Activated CD8-positive, alpha-beta T cell treated with anti-CD3 and anti-CD28 coated beads, Interleukin-2, amount 10 ng/mL, durations not matched to agents 7 days and 5 days (primary cell): ENCODE data around the gene COPRS. TPM values are rescaled to one million over a fixed set of nuclear protein-coding genes. Genes with fewer than 3 reads are reported as not detected.

Experiments
- ATAC-seq: fragments of 150-1000 bp; cut with Tn5 transposase; one replicate; pipeline ENCODE4 v1.10.0; 2021; ENCODE audit warnings: moderate library complexity
- CTCF ChIA-PET: fragments of 350-600 bp; sonication (Branson Sonifier 250); formaldehyde crosslinking; loops from one replicate; lab custom pipeline; 2021; ENCODE audit warnings: antibody characterized with exemption; lab: Charles Lee
- POLR2A ChIA-PET: fragments of 350-600 bp; sonication (Branson Sonifier 250); formaldehyde crosslinking; loops from one replicate; lab custom pipeline; 2021; ENCODE audit warnings: antibody characterized with exemption; lab: Charles Lee
- DNase-seq: peaks from one replicate; pipeline ENCODE4 v3.0.0-alpha.2; 2020
- H3K27ac Mint-ChIP-seq: one replicate; pipeline ENCODE4 v1.8.0; 2021; ENCODE audit warnings: mild to moderate bottlenecking, mixed read lengths
- H3K27me3 Mint-ChIP-seq: one replicate; pipeline ENCODE4 v1.8.0; 2021; ENCODE audit warnings: low read depth, mixed read lengths
- H3K36me3 Mint-ChIP-seq: one replicate; pipeline ENCODE4 v1.8.0; 2021; ENCODE audit warnings: low read depth, mixed read lengths
- H3K4me1 Mint-ChIP-seq: one replicate; pipeline ENCODE4 v1.8.0; 2021; ENCODE audit warnings: low read depth, mixed read lengths
- H3K4me3 Mint-ChIP-seq: one replicate; pipeline ENCODE4 v1.8.0; 2021; ENCODE audit warnings: mild to moderate bottlenecking, mixed read lengths
- H3K9me3 Mint-ChIP-seq: one replicate; pipeline ENCODE4 v1.8.0; 2022; ENCODE audit warnings: mixed read lengths; ENCODE audit not compliant: insufficient read depth
- total RNA-seq, 2 experiments: library from RNA; stranded (reverse); gene quantifications; one replicate each; pipeline ENCODE4 v1.2.3, GENCODE V29; 2021

The COPRS gene
- total RNA-seq, 2 experiments from 2014 or later = 21.0 to 22.5 TPM

- Mint-ChIP-seq H3K36me3 (no peaks in the 10 kb centered on the region), H3K27ac (no peak overlapping the region), H3K27me3 (peaks cover 7% of the 10 kb centered on the region), H3K4me1 (no peaks in the 10 kb centered on the region), H3K9me3 (no peaks in the 10 kb centered on the region), H3K4me3 (no peak overlapping the region)
- POLR2A ChIA-PET = no interaction called here
- no peak for ATAC-seq
- CTCF ChIA-PET = no interaction called here
- DNase-seq = no peak
Measured at GRCh38 chr17:31806921-31807320, 52.1 kb downstream of the COPRS start.

- H3K4me1 Mint-ChIP-seq = no peaks in the 10 kb centered on the region
- H3K4me3 Mint-ChIP-seq = no peak overlapping the region
- DNase-seq (no peak), ATAC-seq (no peak)
- H3K36me3 Mint-ChIP-seq = no peaks in the 10 kb centered on the region
- no peak overlapping the region for H3K27ac Mint-ChIP-seq
- ChIA-PET CTCF (no interaction called here), POLR2A (no interaction called here)
- H3K9me3 Mint-ChIP-seq = no peaks in the 10 kb centered on the region
- H3K27me3 Mint-ChIP-seq = peaks cover 5% of the 10 kb centered on the region
Measured at GRCh38 chr17:31803494-31804213, 55.4 kb downstream of the COPRS start.

- ATAC-seq = no peak
- ChIA-PET CTCF (interaction anchor here (1.9 kb wide), 1 partner anchor 40 kb away, joined by 7 read pairs; no protein-coding TSS in a partner anchor), POLR2A (no interaction called here)
- Mint-ChIP-seq H3K36me3 (no peaks in the 10 kb centered on the region), H3K4me1 (no peaks in the 10 kb centered on the region), H3K9me3 (no peaks in the 10 kb centered on the region), H3K27ac (no peak overlapping the region), H3K4me3 (no peak overlapping the region), H3K27me3 (no peaks in the 10 kb centered on the region)
- no peak for DNase-seq
Measured at GRCh38 chr17:31802502-31802901, 56.5 kb downstream of the COPRS start.

Other genes with a start within 250 kb of the COPRS start
- gene UTP6, start 42.5 kb upstream of the COPRS start, total RNA-seq = 10 to 100 TPM; 78.3 to 83.0 TPM
- gene SUZ12, start 77.8 kb upstream of the COPRS start, total RNA-seq = 10 to 100 TPM; 65.6 to 68.7 TPM
- gene LRRC37B, start 148.1 kb upstream of the COPRS start, total RNA-seq = 10 to 100 TPM; 32.9 to 37.4 TPM